H9 (cell line): ENCODE results near the gene LIF. TPM values are rescaled to one million over a fixed set of nuclear protein-coding genes. Genes with fewer than 3 reads are reported as not detected.

Experiments
- DNase-seq: peaks from one replicate; pipeline ENCODE4 v3.0.0-alpha.2; 2017
- H2AFZ ChIP-seq: one replicate; pipeline ENCODE4 v1.6.1; 2013; ENCODE audit warnings: mild to moderate bottlenecking, low read length, control low read depth, moderate library complexity
- H2AK5ac ChIP-seq: 2 replicates; pipeline ENCODE4 v1.6.1; 2013; ENCODE audit warnings: low read length, control low read depth, mixed read lengths; ENCODE audit not compliant: insufficient read length
- H2BK120ac ChIP-seq: one replicate; pipeline ENCODE4 v1.6.1; 2013; ENCODE audit warnings: low read depth, mild to moderate bottlenecking, low read length, control low read depth, inconsistent platforms; ENCODE audit not compliant: poor library complexity, severe bottlenecking
- H2BK12ac ChIP-seq: 2 replicates; pipeline ENCODE4 v1.6.1; 2013; ENCODE audit warnings: low read length, control low read depth, mixed read lengths, low read depth; ENCODE audit not compliant: insufficient read length
- H2BK15ac ChIP-seq: 2 replicates; pipeline ENCODE4 v1.6.1; 2013; ENCODE audit warnings: low read depth, low read length, control low read depth
- H2BK20ac ChIP-seq: one replicate; pipeline ENCODE4 v1.6.1; 2013; ENCODE audit warnings: low read depth, mild to moderate bottlenecking, low read length, control low read depth, inconsistent platforms; ENCODE audit not compliant: poor library complexity, severe bottlenecking
- H2BK5ac ChIP-seq: 2 replicates; pipeline ENCODE4 v1.6.1; 2013; ENCODE audit warnings: low read length, control low read depth, mixed read lengths; ENCODE audit not compliant: insufficient read length
- H3K14ac ChIP-seq: 2 replicates; pipeline ENCODE4 v1.6.1; 2013; ENCODE audit warnings: low read length, control low read depth; ENCODE audit not compliant: insufficient read depth
- H3K18ac ChIP-seq: 2 replicates; pipeline ENCODE4 v1.6.1; 2013; ENCODE audit warnings: low read depth, mild to moderate bottlenecking, mixed read lengths, low read length, control low read depth; ENCODE audit not compliant: insufficient read length
- H3K23ac ChIP-seq: 2 replicates; pipeline ENCODE4 v1.6.1; 2013; ENCODE audit warnings: low read length, control low read depth, mixed read lengths, low read depth; ENCODE audit not compliant: insufficient read length
- H3K23me2 ChIP-seq: 2 replicates; pipeline ENCODE4 v1.6.1; 2013; ENCODE audit warnings: low read depth, mild to moderate bottlenecking, mixed read lengths, low read length, control low read depth; ENCODE audit not compliant: insufficient read length, poor library complexity, severe bottlenecking
- H3K27ac ChIP-seq: 2 replicates; pipeline ENCODE4 v1.5.1; 2013; ENCODE audit warnings: low read length, control low read depth, mixed read lengths, low read depth; ENCODE audit not compliant: insufficient read length
- H3K27me3 ChIP-seq: 2 replicates; pipeline ENCODE4 v1.6.1; 2013; ENCODE audit warnings: low read length, control low read depth, inconsistent platforms; ENCODE audit not compliant: insufficient read depth
- H3K4ac ChIP-seq: 2 replicates; pipeline ENCODE4 v1.6.1; 2013; ENCODE audit warnings: low read depth, mild to moderate bottlenecking, control low read depth, inconsistent platforms, low read length, moderate library complexity
- H3K4me1 ChIP-seq: 2 replicates; pipeline ENCODE4 v1.6.1; 2013; ENCODE audit warnings: low read length, control low read depth, inconsistent platforms; ENCODE audit not compliant: insufficient read depth
- H3K4me2 ChIP-seq: 2 replicates; pipeline ENCODE4 v1.6.1; 2013; ENCODE audit warnings: low read length, control low read depth, mixed read lengths; ENCODE audit not compliant: insufficient read length, insufficient read depth
- H3K56ac ChIP-seq: 2 replicates; pipeline ENCODE4 v1.6.1; 2013; ENCODE audit warnings: low read depth, mild to moderate bottlenecking, mixed read lengths, low read length, control low read depth; ENCODE audit not compliant: insufficient read length
- H3K79me1 ChIP-seq: 2 replicates; pipeline ENCODE4 v1.6.1; 2013; ENCODE audit warnings: low read depth, mild to moderate bottlenecking, moderate library complexity, low read length, control low read depth, inconsistent platforms; ENCODE audit not compliant: insufficient read depth, poor library complexity, severe bottlenecking
- H3K79me2 ChIP-seq: 2 replicates; pipeline ENCODE4 v1.6.1; 2013; ENCODE audit warnings: low read length, control low read depth, inconsistent platforms; ENCODE audit not compliant: insufficient read depth
- H3K9ac ChIP-seq: 2 replicates; pipeline ENCODE4 v1.6.1; 2013; ENCODE audit warnings: low read length, control low read depth, mixed read lengths; ENCODE audit not compliant: insufficient read length; ENCODE audit errors: extremely low read depth
- H3K9me3 ChIP-seq: one replicate; pipeline ENCODE4 v1.6.1; 2013; ENCODE audit warnings: low read depth, low read length, inconsistent platforms; ENCODE audit not compliant: control insufficient read depth
- H3T11ph ChIP-seq: one replicate; pipeline ENCODE4 v1.6.1; 2013; ENCODE audit warnings: mild to moderate bottlenecking, low read length, control low read depth, inconsistent platforms
- H4K20me1 ChIP-seq: one replicate; pipeline ENCODE4 v1.6.1; 2013; ENCODE audit not compliant: control insufficient read depth, insufficient read length, insufficient read depth
- H4K5ac ChIP-seq: 2 replicates; pipeline ENCODE4 v1.6.1; 2013; ENCODE audit warnings: low read depth, mild to moderate bottlenecking, mixed read lengths, low read length, control low read depth; ENCODE audit not compliant: insufficient read length
- H4K8ac ChIP-seq: replicated peaks from 2 replicates; pipeline ENCODE4 v1.6.1; 2013; ENCODE audit warnings: low read length, control low read depth, mixed read lengths, low read depth; ENCODE audit not compliant: insufficient read length
- H4K91ac ChIP-seq: 2 replicates; pipeline ENCODE4 v1.6.1; 2013; ENCODE audit warnings: low read depth, mild to moderate bottlenecking, moderate library complexity, mixed read lengths, low read length, control low read depth; ENCODE audit not compliant: insufficient read length
- H3K27ac Mint-ChIP-seq, 3 experiments: 2 replicates in 2 of 3; 3 replicates in 1 of 3; pipeline ENCODE4 v1.8.0; 2020 to 2021; ENCODE audit warnings: mixed read lengths in 3 of 3, mild to moderate bottlenecking in 1 of 3, moderate library complexity in 1 of 3
- H3K27me3 Mint-ChIP-seq: 2 replicates; pipeline ENCODE4 v1.8.0; 2021; ENCODE audit warnings: low read depth, mild to moderate bottlenecking, moderate library complexity, mixed read lengths
- H3K36me3 Mint-ChIP-seq, 3 experiments: 2 replicates in 2 of 3; 3 replicates in 1 of 3; pipeline ENCODE4 v1.8.0; 2020 to 2021; ENCODE audit warnings: low read depth in 3 of 3, mixed read lengths in 3 of 3; ENCODE audit not compliant: insufficient read depth in 1 of 3
- H3K4me1 Mint-ChIP-seq, 2 experiments: 2 replicates each; pipeline ENCODE4 v1.8.0; 2020; ENCODE audit warnings: mixed read lengths in 2 of 2
- H3K4me3 Mint-ChIP-seq, 2 experiments: 2 replicates in 1 of 2; 3 replicates in 1 of 2; pipeline ENCODE4 v1.8.0; 2020 to 2021; ENCODE audit warnings: mild to moderate bottlenecking in 2 of 2, mixed read lengths in 2 of 2, moderate library complexity in 1 of 2
- H3K9me3 Mint-ChIP-seq, 2 experiments: 2 replicates in 1 of 2; 3 replicates in 1 of 2; pipeline ENCODE4 v1.8.0; 2020; ENCODE audit warnings: mild to moderate bottlenecking in 2 of 2, mixed read lengths in 2 of 2, moderate library complexity in 1 of 2
- WGBS: extraction: QIAGEN DNeasy Blood & Tissue Kit; methylation state at CpG from one replicate; pipeline ENCODE4 v1.1.7; 2013; ENCODE audit warnings: missing lambda C conversion rate, low lambda C conversion rate, mixed read lengths; ENCODE audit not compliant: insufficient read length; ENCODE audit errors: extremely low coverage; 5-methylcytosine and 5-hydroxymethylcytosine counted together
- total RNA-seq: library from RNA; stranded (reverse); gene quantifications from 2 replicates; pipeline ENCODE4 v1.2.1, GENCODE V29; 2021
- TF ChIP-seq, protein P1 (sequence below): fragments of 200-600 bp; sonication (generic); conservative IDR thresholded peaks from 3 replicates; pipeline ENCODE4 v1.8.0; 2021; ENCODE audit warnings: antibody characterized with exemption, mild to moderate bottlenecking

The LIF gene
- total RNA-seq, 1 experiment from 2014 or later: 6.1 TPM

DNA sequence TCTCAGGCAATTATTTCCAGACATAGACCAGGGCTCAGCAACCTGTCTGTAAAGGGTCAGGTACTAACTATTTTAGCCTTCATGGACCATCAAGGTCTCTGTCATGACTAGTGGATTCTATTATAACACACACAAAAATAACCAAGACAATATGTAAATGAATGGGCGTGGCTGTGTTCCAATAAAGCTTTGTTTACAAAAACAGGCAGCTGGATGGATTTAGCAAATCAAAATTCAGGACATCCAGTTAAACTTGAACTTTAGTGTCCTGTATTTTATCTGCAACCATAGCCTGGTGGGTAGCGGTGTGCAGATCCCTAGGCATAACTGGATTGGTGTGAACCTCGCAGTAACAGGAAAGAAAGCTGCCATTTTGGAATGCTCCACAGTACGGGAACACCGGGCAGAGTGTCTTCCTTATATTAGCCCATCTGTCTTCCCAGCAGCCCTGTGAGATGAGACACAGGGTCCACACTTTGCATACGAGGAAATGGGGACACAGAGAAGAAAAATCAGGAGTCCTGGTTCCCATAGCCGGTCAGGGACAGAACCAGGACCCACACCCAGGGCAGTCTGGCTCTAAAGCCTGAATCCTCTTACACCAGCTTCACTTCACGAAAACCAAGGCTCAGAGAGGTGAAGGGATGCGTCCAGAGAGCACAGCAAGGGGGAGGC is 15.6 kb downstream of the LIF start:
- no peaks in the 10 kb centered on the region for H3K9me3 Mint-ChIP-seq
- Histone ChIP-seq H2BK120ac (no peak overlapping the region), H4K8ac (no peak overlapping the region), H3K4ac (no peak overlapping the region), H4K5ac (no peak overlapping the region), H4K20me1 (no peaks in the 10 kb centered on the region), H3K27ac (no peak overlapping the region), H4K91ac (no peak overlapping the region), H3K4me2 (no peak overlapping the region), H3K14ac (no peak overlapping the region), H3K79me2 (no peaks in the 10 kb centered on the region), H3K27me3 (no peaks in the 10 kb centered on the region), H2BK20ac (no peak overlapping the region), H3K9ac (no peak overlapping the region), H3K9me3 (no peaks in the 10 kb centered on the region), H2BK5ac (no peak overlapping the region), H2BK12ac (no peak overlapping the region), H3K79me1 (no peaks in the 10 kb centered on the region), H3K23ac (no peak overlapping the region), H3T11ph (no peak overlapping the region), H3K23me2 (no peaks in the 10 kb centered on the region), H2BK15ac (no peak overlapping the region), H3K56ac (no peak overlapping the region), H3K4me1 (peaks cover 11% of the 10 kb centered on the region; the same call in 1 of the 2 replicates), H2AK5ac (no peak overlapping the region), H3K18ac (no peak overlapping the region), H2AFZ (no peak overlapping the region)
- no peak for DNase-seq
- WGBS: no CpG with 5 or more reads among the region's 9 CpGs
- H3K4me1 Mint-ChIP-seq: peaks cover 35 to 43% of the 10 kb centered on the region in 2 experiments
- H3K27me3 Mint-ChIP-seq: peaks cover 8% of the 10 kb centered on the region
- no peaks in the 10 kb centered on the region for H3K36me3 Mint-ChIP-seq
- H3K4me3 Mint-ChIP-seq: no peak overlapping the region
- no peak overlapping the region; a peak in 1 of 7 replicates for H3K27ac Mint-ChIP-seq
- TF ChIP-seq, protein P1, sequence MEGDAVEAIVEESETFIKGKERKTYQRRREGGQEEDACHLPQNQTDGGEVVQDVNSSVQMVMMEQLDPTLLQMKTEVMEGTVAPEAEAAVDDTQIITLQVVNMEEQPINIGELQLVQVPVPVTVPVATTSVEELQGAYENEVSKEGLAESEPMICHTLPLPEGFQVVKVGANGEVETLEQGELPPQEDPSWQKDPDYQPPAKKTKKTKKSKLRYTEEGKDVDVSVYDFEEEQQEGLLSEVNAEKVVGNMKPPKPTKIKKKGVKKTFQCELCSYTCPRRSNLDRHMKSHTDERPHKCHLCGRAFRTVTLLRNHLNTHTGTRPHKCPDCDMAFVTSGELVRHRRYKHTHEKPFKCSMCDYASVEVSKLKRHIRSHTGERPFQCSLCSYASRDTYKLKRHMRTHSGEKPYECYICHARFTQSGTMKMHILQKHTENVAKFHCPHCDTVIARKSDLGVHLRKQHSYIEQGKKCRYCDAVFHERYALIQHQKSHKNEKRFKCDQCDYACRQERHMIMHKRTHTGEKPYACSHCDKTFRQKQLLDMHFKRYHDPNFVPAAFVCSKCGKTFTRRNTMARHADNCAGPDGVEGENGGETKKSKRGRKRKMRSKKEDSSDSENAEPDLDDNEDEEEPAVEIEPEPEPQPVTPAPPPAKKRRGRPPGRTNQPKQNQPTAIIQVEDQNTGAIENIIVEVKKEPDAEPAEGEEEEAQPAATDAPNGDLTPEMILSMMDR: no peak
